CD8-positive, alpha-beta memory T cell (primary cell): ENCODE data around the gene CHST8. TPM values are rescaled to one million over a fixed set of nuclear protein-coding genes. Genes with fewer than 3 reads are reported as not detected.

ENCODE experiments used
- CTCF ChIA-PET: fragments of 350-600 bp; sonication (Branson Sonifier 250); formaldehyde crosslinking; loops from one replicate; lab custom pipeline; 2021; ENCODE audit warnings: antibody characterized with exemption; lab: Charles Lee
- POLR2A ChIA-PET: fragments of 350-600 bp; sonication (Branson Sonifier 250); formaldehyde crosslinking; loops from one replicate; lab custom pipeline; 2021; ENCODE audit warnings: antibody characterized with exemption; lab: Charles Lee
- DNase-seq, 5 donors: peaks; one replicate each; pipeline versions ENCODE4 v3.0.0 to v3.0.0-alpha.2; 2020 to 2022; ENCODE audit warnings: mixed read lengths in 1 of 5
- H3K27ac ChIP-seq: one replicate; pipeline ENCODE4 v1.7.0; 2013; ENCODE audit warnings: low read depth, mild to moderate bottlenecking, low read length, moderate library complexity
- H3K27me3 ChIP-seq: 2 replicates; pipeline ENCODE4 v1.7.0; 2013; ENCODE audit warnings: low read length, mild to moderate bottlenecking; ENCODE audit not compliant: insufficient read depth, poor library complexity, severe bottlenecking
- H3K36me3 ChIP-seq: 2 replicates; pipeline ENCODE4 v1.7.0; 2013; ENCODE audit warnings: mild to moderate bottlenecking, low read length, moderate library complexity; ENCODE audit not compliant: insufficient read depth
- H3K4me1 ChIP-seq: 2 replicates; pipeline ENCODE4 v1.7.0; 2013; ENCODE audit warnings: mild to moderate bottlenecking, low read length, moderate library complexity; ENCODE audit not compliant: insufficient read depth
- H3K4me3 ChIP-seq: 2 replicates; pipeline ENCODE4 v1.7.0; 2013; ENCODE audit warnings: mild to moderate bottlenecking, low read length
- H3K9me3 ChIP-seq: 2 replicates; pipeline ENCODE4 v1.7.0; 2013; ENCODE audit warnings: mild to moderate bottlenecking, low read length
- H3K27ac Mint-ChIP-seq, 8 donors: one replicate each; pipeline ENCODE4 v1.8.0; 2020 to 2021; ENCODE audit warnings: mixed read lengths in 8 of 8, mild to moderate bottlenecking in 6 of 8, inconsistent platforms in 3 of 8, moderate library complexity in 3 of 8
- H3K27me3 Mint-ChIP-seq, 2 donors: one replicate each; pipeline ENCODE4 v1.8.0; 2020 to 2021; ENCODE audit warnings: mixed read lengths in 2 of 2, mild to moderate bottlenecking in 1 of 2, moderate library complexity in 1 of 2
- H3K36me3 Mint-ChIP-seq, 3 donors: one replicate each; pipeline ENCODE4 v1.8.0; 2020 to 2021; ENCODE audit warnings: mixed read lengths in 3 of 3, inconsistent platforms in 1 of 3, mild to moderate bottlenecking in 1 of 3
- H3K4me1 Mint-ChIP-seq, 3 donors: one replicate each; pipeline ENCODE4 v1.8.0; 2020 to 2021; ENCODE audit warnings: mixed read lengths in 3 of 3, inconsistent platforms in 1 of 3, mild to moderate bottlenecking in 1 of 3
- H3K4me3 Mint-ChIP-seq, 7 donors: one replicate each; pipeline ENCODE4 v1.8.0; 2020 to 2021; ENCODE audit warnings: mixed read lengths in 7 of 7, mild to moderate bottlenecking in 6 of 7, moderate library complexity in 4 of 7, inconsistent platforms in 2 of 7
- H3K9me3 Mint-ChIP-seq, 5 donors: one replicate each; pipeline ENCODE4 v1.8.0; 2020 to 2022; ENCODE audit warnings: mixed read lengths in 5 of 5, mild to moderate bottlenecking in 3 of 5, moderate library complexity in 2 of 5, inconsistent platforms in 1 of 5
- polyA plus RNA-seq: library from polyadenylated mRNA; unstranded; fragments of 300-500 nt; fragmentation: Illumina TruSeq; gene quantifications from one replicate; pipeline ENCODE4 v1.2.3, GENCODE V29; 2021
- total RNA-seq, 2 experiments: library from RNA; stranded (reverse); gene quantifications; one replicate each; pipeline ENCODE4 v1.2.3, GENCODE V29; 2021

The CHST8 gene
- total and polyA plus RNA-seq, 3 experiments from 2014 or later, result not detected

GRCh38 chr19:33681081-33681680 lies 59.4 kb downstream of the CHST8 start:
- no peaks in the 10 kb centered on the region for H3K9me3 ChIP-seq
- Mint-ChIP-seq H3K27ac (no peak overlapping the region), H3K9me3 (no peaks in the 10 kb centered on the region), H3K4me3 (no peak overlapping the region), H3K36me3 (no peaks in the 10 kb centered on the region), H3K27me3 (peaks cover 25 to 26% of the 10 kb centered on the region in 2 donors), H3K4me1 (no peaks in the 10 kb centered on the region)
- H3K27ac ChIP-seq, result no peak overlapping the region
- DNase-seq, result no peak
- H3K27me3 ChIP-seq, result peaks cover 7% of the 10 kb centered on the region
- H3K36me3 ChIP-seq, result no peaks in the 10 kb centered on the region
- no peaks in the 10 kb centered on the region for H3K4me1 ChIP-seq
- ChIA-PET POLR2A (no interaction called here), CTCF (no interaction called here)
- no peak overlapping the region for H3K4me3 ChIP-seq

DNA sequence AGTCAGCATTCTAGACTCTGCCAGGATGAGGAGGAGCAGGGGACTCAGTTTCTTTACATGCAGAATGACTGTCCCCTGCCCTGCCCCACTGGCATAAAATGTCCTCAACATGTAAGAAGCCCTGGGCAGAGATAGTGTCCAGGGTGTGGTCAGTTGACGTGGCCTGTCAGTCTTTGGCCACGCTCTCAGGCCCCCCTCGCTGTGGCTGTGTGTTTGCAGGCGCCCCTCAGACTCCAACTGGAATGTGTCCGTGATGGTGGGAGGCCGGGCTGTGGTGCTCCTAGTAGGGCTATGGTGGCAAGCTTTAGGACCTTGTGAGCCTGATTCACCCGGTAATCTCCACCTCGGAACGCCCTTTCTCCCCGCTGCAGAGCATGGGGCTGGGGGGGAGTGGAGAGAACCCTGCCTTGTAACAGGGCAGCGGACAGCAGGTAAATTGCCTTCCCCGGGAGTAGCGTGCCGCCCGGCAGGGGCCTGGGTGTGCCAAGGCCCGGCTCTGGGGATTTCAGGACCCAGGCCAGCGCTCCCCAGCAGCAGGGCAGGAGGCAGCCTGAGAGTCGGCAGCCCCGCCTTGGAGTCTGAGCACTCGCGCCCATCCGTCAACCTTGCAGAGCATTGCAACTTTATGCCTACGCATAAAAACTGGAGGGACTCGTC lies 62.3 kb downstream of the CHST8 start:
- H3K9me3 ChIP-seq, result no peaks in the 10 kb centered on the region
- ChIA-PET POLR2A (no interaction called here), CTCF (no interaction called here)
- Mint-ChIP-seq H3K4me1 (no peaks in the 10 kb centered on the region), H3K36me3 (no peaks in the 10 kb centered on the region), H3K27ac (no peak overlapping the region), H3K27me3 (peaks cover 29 to 34% of the 10 kb centered on the region in 2 donors), H3K9me3 (no peaks in the 10 kb centered on the region), H3K4me3 (no peak overlapping the region)
- peak in 1 of 5 donors; percentile 31 for DNase-seq
- H3K4me3 ChIP-seq, result no peak overlapping the region
- H3K36me3 ChIP-seq, result no peaks in the 10 kb centered on the region
- H3K27ac ChIP-seq, result no peak overlapping the region
- H3K4me1 ChIP-seq, result no peaks in the 10 kb centered on the region
- peaks cover 7% of the 10 kb centered on the region for H3K27me3 ChIP-seq

GRCh38 chr19:33684538-33685232 lies 62.9 kb downstream of the CHST8 start:
- Mint-ChIP-seq H3K27me3 (peaks cover 29 to 34% of the 10 kb centered on the region in 2 donors), H3K9me3 (no peaks in the 10 kb centered on the region), H3K36me3 (no peaks in the 10 kb centered on the region), H3K4me1 (no peaks in the 10 kb centered on the region), H3K4me3 (no peak overlapping the region), H3K27ac (no peak overlapping the region)
- DNase-seq, result peak in 1 of 5 donors; percentile 30
- POLR2A ChIA-PET, result no interaction called here
- no peak overlapping the region for H3K27ac ChIP-seq
- H3K36me3 ChIP-seq, result no peaks in the 10 kb centered on the region
- H3K4me3 ChIP-seq, result no peak overlapping the region
- no peaks in the 10 kb centered on the region for H3K9me3 ChIP-seq
- no peaks in the 10 kb centered on the region for H3K4me1 ChIP-seq
- CTCF ChIA-PET, result no interaction called here
- peaks cover 7% of the 10 kb centered on the region for H3K27me3 ChIP-seq

- no peaks in the 10 kb centered on the region for H3K4me1 Mint-ChIP-seq
- POLR2A ChIA-PET, result no interaction called here
- H3K36me3 Mint-ChIP-seq, result no peaks in the 10 kb centered on the region
These were observed 63.8 kb downstream of the CHST8 start for GRCh38 chr19:33685541-33685940.

DNA sequence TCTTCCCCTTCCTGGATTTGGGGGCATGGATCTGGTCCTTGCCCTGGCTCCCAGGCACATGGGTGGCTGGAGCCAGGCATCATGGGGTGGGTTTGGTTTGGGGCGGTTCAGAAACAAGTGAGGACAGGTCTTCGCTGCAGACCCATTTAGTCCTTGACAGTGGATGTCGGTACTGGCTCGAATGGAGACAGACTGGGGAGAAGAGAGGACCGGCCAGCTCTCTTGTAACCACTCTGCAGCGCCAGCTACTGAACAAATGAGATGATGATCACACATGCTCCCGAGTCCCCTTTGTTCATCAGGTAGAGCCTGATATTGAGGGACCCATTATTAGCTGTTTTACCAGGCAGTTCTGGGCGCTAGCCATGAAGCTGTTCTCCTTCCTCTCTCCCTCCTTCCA lies 64.5 kb downstream of the CHST8 start:
- no peaks in the 10 kb centered on the region for H3K36me3 ChIP-seq
- POLR2A ChIA-PET, result no interaction called here
- Mint-ChIP-seq H3K36me3 (no peaks in the 10 kb centered on the region), H3K4me1 (no peaks in the 10 kb centered on the region), H3K4me3 (no peak overlapping the region), H3K9me3 (no peaks in the 10 kb centered on the region), H3K27me3 (peaks cover 29 to 34% of the 10 kb centered on the region in 2 donors), H3K27ac (no peak overlapping the region)
- H3K4me3 ChIP-seq, result no peak overlapping the region
- CTCF ChIA-PET, result no interaction called here
- H3K9me3 ChIP-seq, result no peaks in the 10 kb centered on the region
- H3K4me1 ChIP-seq, result no peaks in the 10 kb centered on the region
- no peak overlapping the region for H3K27ac ChIP-seq
- H3K27me3 ChIP-seq, result peaks cover 7% of the 10 kb centered on the region
- DNase-seq, result peak in 1 of 5 donors; percentile 10

More at GRCh38 chr19:33685541-33685940, 63.8 kb downstream of the CHST8 start:
- Mint-ChIP-seq H3K9me3 (no peaks in the 10 kb centered on the region), H3K4me3 (no peak overlapping the region), H3K27ac (no peak overlapping the region), H3K27me3 (peaks cover 29 to 34% of the 10 kb centered on the region in 2 donors)
- DNase-seq, result peak in 1 of 5 donors; percentile 8
- Histone ChIP-seq H3K4me3 (no peak overlapping the region), H3K9me3 (no peaks in the 10 kb centered on the region), H3K4me1 (no peaks in the 10 kb centered on the region), H3K27me3 (peaks cover 7% of the 10 kb centered on the region), H3K36me3 (no peaks in the 10 kb centered on the region), H3K27ac (no peak overlapping the region)
- CTCF ChIA-PET, result no interaction called here

- peak in 1 of 5 donors; percentile 43 for DNase-seq
- Mint-ChIP-seq H3K27me3 (peaks cover 29 to 34% of the 10 kb centered on the region in 2 donors), H3K27ac (no peak overlapping the region), H3K4me1 (no peaks in the 10 kb centered on the region), H3K4me3 (no peak overlapping the region), H3K9me3 (no peaks in the 10 kb centered on the region), H3K36me3 (no peaks in the 10 kb centered on the region)
- H3K4me1 ChIP-seq, result no peaks in the 10 kb centered on the region
- H3K27me3 ChIP-seq, result peaks cover 7% of the 10 kb centered on the region
- no peaks in the 10 kb centered on the region for H3K9me3 ChIP-seq
- ChIA-PET POLR2A (no interaction called here), CTCF (no interaction called here)
- no peaks in the 10 kb centered on the region for H3K36me3 ChIP-seq
- no peak overlapping the region for H3K4me3 ChIP-seq
- no peak overlapping the region for H3K27ac ChIP-seq
These were observed 65.1 kb downstream of the CHST8 start for GRCh38 chr19:33686687-33687480.

DNA sequence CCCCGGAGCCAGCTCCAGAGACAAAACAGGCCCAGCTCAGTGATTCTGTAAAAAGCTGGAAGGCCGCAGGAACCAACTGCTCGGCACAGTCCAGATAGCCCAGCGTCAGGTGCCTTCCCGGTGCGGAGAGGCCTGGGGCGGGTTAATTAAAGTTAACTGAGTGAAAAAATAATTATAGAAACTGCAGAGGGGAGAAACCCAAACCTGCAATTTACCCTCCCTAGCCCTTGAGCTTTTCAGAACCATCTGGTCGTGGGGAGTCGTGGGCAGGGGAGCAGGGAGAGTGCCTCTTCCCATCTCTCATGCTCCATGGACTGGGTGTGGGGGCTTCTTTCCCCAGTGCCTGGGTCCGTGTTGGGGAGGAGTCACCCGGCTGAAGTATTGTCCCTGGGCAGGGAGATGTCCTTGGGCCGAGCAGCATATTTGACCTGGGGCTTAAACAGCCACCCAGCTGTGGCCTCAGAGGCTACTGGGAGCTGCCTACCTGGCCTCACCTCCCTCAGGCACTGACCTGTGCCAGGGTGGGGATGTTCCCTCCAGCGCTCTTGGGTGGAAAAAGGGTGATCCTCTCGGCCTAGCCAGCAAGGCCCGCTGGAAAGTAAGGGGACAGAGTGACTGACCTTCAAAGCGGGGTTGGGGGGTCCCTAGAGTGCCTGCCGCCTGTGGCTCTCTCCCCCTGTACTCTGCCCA lies 65.9 kb downstream of the CHST8 start:
- H3K9me3 Mint-ChIP-seq, result no peaks in the 10 kb centered on the region
- no peaks in the 10 kb centered on the region for H3K36me3 ChIP-seq

More for the DNA sequence above, 65.9 kb downstream of the CHST8 start:
- Mint-ChIP-seq H3K4me3 (no peak overlapping the region), H3K36me3 (no peaks in the 10 kb centered on the region), H3K27ac (no peak overlapping the region), H3K4me1 (no peaks in the 10 kb centered on the region), H3K27me3 (peaks cover 29 to 32% of the 10 kb centered on the region in 2 donors)
- Histone ChIP-seq H3K4me3 (no peak overlapping the region), H3K27ac (no peak overlapping the region), H3K9me3 (no peaks in the 10 kb centered on the region), H3K27me3 (peaks cover 7% of the 10 kb centered on the region), H3K4me1 (no peaks in the 10 kb centered on the region)
- ChIA-PET CTCF (no interaction called here), POLR2A (no interaction called here)
- no peak for DNase-seq
